Measurements from ENCODE around the gene DDX42.

Gene DDX42

DNA sequence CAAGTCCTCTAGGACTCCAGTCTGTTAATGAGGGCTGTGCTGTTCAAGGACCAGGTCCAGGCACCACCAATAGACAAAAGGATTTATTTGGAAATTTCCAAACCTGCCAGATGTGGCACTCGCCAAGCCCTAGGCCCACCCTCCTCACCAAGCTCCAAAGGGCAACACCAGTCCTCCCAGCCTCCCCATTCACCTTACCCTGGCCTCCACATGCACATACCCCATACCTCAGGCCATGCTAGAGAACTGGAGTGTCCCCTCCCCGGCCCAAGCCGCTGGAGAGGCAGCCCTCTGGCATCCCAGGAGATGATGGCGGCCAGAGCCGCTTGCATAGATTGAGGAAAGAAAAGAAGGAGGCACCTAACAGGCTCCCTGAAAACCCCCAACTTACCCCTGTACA is 58.0 kb downstream of the DDX42 start:
- no peak overlapping the region for H3K27ac ChIP-seq (ENCODE audit: low read length)
- H3K36me3 ChIP-seq (ENCODE audit: control insufficient read depth in 2 of 2, insufficient read depth in 2 of 2, low read length in 2 of 2) = peaks cover 63 to 76% of the 10 kb centered on the region in 2 donors
- no peaks in the 10 kb centered on the region for H3K9me3 ChIP-seq (ENCODE audit: control insufficient read depth in 2 of 2, low read length in 2 of 2)
- peaks cover 23% of the 10 kb centered on the region for H3K4me1 ChIP-seq (ENCODE audit: control insufficient read depth, insufficient read depth, low read length)
- no peak overlapping the region for H3K4me3 ChIP-seq (ENCODE audit: low read length in 2 of 2)
- H3K27me3 ChIP-seq (ENCODE audit: control insufficient read depth in 1 of 2, insufficient read depth in 2 of 2, low read length in 2 of 2) = no peaks in the 10 kb centered on the region
- no peak overlapping the region for H3K9ac ChIP-seq (ENCODE audit: low read length in 2 of 2)

DNA sequence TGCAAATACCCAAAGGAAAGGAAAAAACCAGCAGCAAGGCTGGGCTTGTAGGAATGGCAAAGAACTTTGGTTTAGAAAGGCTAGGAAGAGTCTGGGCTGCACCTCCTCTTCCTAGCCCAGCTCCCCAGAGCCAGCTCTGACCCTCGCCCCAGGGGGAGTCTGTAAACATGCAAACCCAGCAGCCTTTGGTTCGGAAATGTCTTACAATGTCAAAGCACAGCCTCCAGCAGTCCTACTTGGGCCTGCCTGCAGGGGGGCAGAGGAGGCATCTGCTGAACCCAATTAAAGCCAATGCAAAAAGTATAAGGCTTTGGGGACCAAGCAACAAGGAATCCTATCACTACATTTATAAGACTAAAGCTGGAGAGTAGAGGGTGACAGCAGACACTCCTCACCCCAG is 58.5 kb downstream of the DDX42 start:
- Histone ChIP-seq H3K9ac (ENCODE audit: low read length in 2 of 2) (no peak overlapping the region), H3K4me3 (ENCODE audit: low read length in 2 of 2) (no peak overlapping the region), H3K27me3 (ENCODE audit: control insufficient read depth in 1 of 2, insufficient read depth in 2 of 2, low read length in 2 of 2) (no peaks in the 10 kb centered on the region), H3K36me3 (ENCODE audit: control insufficient read depth in 2 of 2, insufficient read depth in 2 of 2, low read length in 2 of 2) (peaks cover 63 to 79% of the 10 kb centered on the region in 2 donors), H3K27ac (ENCODE audit: low read length) (no peak overlapping the region), H3K4me1 (ENCODE audit: control insufficient read depth, insufficient read depth, low read length) (peaks cover 28% of the 10 kb centered on the region), H3K9me3 (ENCODE audit: control insufficient read depth in 2 of 2, low read length in 2 of 2) (no peaks in the 10 kb centered on the region)

DNA sequence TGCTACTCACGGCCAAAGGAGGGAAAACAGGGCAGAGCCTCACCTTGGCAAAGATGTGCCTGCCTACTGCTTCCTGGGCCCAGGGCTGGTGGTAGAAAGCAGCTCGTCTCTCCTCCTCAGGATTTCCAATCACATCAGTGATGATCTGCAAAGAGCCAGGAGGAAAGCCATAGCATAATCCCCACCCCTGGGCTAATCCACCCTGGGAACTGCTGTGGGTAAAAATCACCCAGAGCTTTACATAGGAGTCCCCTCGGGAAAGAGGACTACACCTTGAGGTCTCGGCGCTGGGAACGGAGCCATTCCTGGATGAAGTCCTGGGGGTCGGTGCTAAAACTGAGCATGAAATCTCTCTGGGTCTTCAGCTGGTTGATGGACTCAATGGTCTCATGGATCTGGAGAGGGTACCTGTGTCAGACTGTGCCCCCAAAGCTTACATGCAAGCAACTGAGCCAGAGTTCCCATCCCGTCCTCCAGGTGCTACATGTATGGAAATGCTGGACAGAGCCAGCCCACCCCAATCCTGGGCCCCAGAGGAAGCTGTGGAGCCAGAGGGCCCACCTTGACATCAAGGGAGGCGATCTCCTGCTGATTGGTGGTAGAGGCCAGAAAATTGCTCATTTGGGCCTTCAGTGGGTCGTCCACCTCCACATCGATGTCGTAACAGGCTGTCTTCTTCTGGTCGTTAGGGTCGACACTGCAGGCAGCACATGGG is 59.2 kb downstream of the DDX42 start:
- Histone ChIP-seq H3K4me3 (ENCODE audit: low read length in 2 of 2) (no peak overlapping the region), H3K9ac (ENCODE audit: low read length in 2 of 2) (no peak overlapping the region), H3K4me1 (ENCODE audit: control insufficient read depth, insufficient read depth, low read length) (peaks cover 32% of the 10 kb centered on the region), H3K9me3 (ENCODE audit: control insufficient read depth in 2 of 2, low read length in 2 of 2) (no peaks in the 10 kb centered on the region), H3K27me3 (ENCODE audit: control insufficient read depth in 1 of 2, insufficient read depth in 2 of 2, low read length in 2 of 2) (no peaks in the 10 kb centered on the region), H3K36me3 (ENCODE audit: control insufficient read depth in 2 of 2, insufficient read depth in 2 of 2, low read length in 2 of 2) (peaks cover 63 to 79% of the 10 kb centered on the region in 2 donors), H3K27ac (ENCODE audit: low read length) (no peak overlapping the region)

- H3K9me3 ChIP-seq (ENCODE audit: control insufficient read depth in 2 of 2, low read length in 2 of 2) = no peaks in the 10 kb centered on the region
- H3K4me3 ChIP-seq (ENCODE audit: low read length in 2 of 2) = no peak overlapping the region
- no peaks in the 10 kb centered on the region for H3K27me3 ChIP-seq (ENCODE audit: control insufficient read depth in 1 of 2, insufficient read depth in 2 of 2, low read length in 2 of 2)
- H3K27ac ChIP-seq (ENCODE audit: low read length) = no peak overlapping the region
- H3K4me1 ChIP-seq (ENCODE audit: control insufficient read depth, insufficient read depth, low read length) = peaks cover 31% of the 10 kb centered on the region
- H3K36me3 ChIP-seq (ENCODE audit: control insufficient read depth in 2 of 2, insufficient read depth in 2 of 2, low read length in 2 of 2) = peaks cover 63 to 79% of the 10 kb centered on the region in 2 donors
- no peak overlapping the region for H3K9ac ChIP-seq (ENCODE audit: low read length in 2 of 2)
Observed at GRCh38 chr17:63833741-63834373, 59.9 kb downstream of the DDX42 start.

- Histone ChIP-seq H3K4me1 (ENCODE audit: control insufficient read depth, insufficient read depth, low read length) (peaks cover 35% of the 10 kb centered on the region), H3K36me3 (ENCODE audit: control insufficient read depth in 2 of 2, insufficient read depth in 2 of 2, low read length in 2 of 2) (peaks cover 57 to 73% of the 10 kb centered on the region in 2 donors), H3K27me3 (ENCODE audit: control insufficient read depth in 1 of 2, insufficient read depth in 2 of 2, low read length in 2 of 2) (no peaks in the 10 kb centered on the region), H3K9ac (ENCODE audit: low read length in 2 of 2) (no peak overlapping the region), H3K27ac (ENCODE audit: low read length) (no peak overlapping the region), H3K9me3 (ENCODE audit: control insufficient read depth in 2 of 2, low read length in 2 of 2) (no peaks in the 10 kb centered on the region), H3K4me3 (ENCODE audit: low read length in 2 of 2) (no peak overlapping the region)
Observed at GRCh38 chr17:63834431-63835166, 60.6 kb downstream of the DDX42 start.

GRCh38 chr17:63835167-63835720 is 61.3 kb downstream of the DDX42 start:
- peaks cover 50 to 67% of the 10 kb centered on the region in 2 donors for H3K36me3 ChIP-seq (ENCODE audit: control insufficient read depth in 2 of 2, insufficient read depth in 2 of 2, low read length in 2 of 2)
- no peak overlapping the region for H3K27ac ChIP-seq (ENCODE audit: low read length)
- no peaks in the 10 kb centered on the region for H3K27me3 ChIP-seq (ENCODE audit: control insufficient read depth in 1 of 2, insufficient read depth in 2 of 2, low read length in 2 of 2)
- no peak overlapping the region for H3K4me3 ChIP-seq (ENCODE audit: low read length in 2 of 2)
- no peaks in the 10 kb centered on the region for H3K9me3 ChIP-seq (ENCODE audit: control insufficient read depth in 2 of 2, low read length in 2 of 2)
- peaks cover 38% of the 10 kb centered on the region for H3K4me1 ChIP-seq (ENCODE audit: control insufficient read depth, insufficient read depth, low read length)
- no peak overlapping the region for H3K9ac ChIP-seq (ENCODE audit: low read length in 2 of 2)

GRCh38 chr17:63836811-63837210 is 62.8 kb downstream of the DDX42 start:
- H3K4me1 ChIP-seq (ENCODE audit: control insufficient read depth, insufficient read depth, low read length) = peaks cover 53% of the 10 kb centered on the region
- H3K36me3 ChIP-seq (ENCODE audit: control insufficient read depth in 2 of 2, insufficient read depth in 2 of 2, low read length in 2 of 2) = peaks cover 36 to 52% of the 10 kb centered on the region in 2 donors
- peak overlapping the region; percentile 95 for H3K27ac ChIP-seq (ENCODE audit: low read length)
- H3K4me3 ChIP-seq (ENCODE audit: low read length in 2 of 2) = no peak overlapping the region
- no peak overlapping the region for H3K9ac ChIP-seq (ENCODE audit: low read length in 2 of 2)
- no peaks in the 10 kb centered on the region for H3K27me3 ChIP-seq (ENCODE audit: control insufficient read depth in 1 of 2, insufficient read depth in 2 of 2, low read length in 2 of 2)
- no peaks in the 10 kb centered on the region for H3K9me3 ChIP-seq (ENCODE audit: control insufficient read depth in 2 of 2, low read length in 2 of 2)

GRCh38 chr17:63837480-63837879 is 63.5 kb downstream of the DDX42 start:
- H3K4me3 ChIP-seq (ENCODE audit: low read length in 2 of 2) = peak overlapping the region in 1 of 2 donors; percentile 67
- H3K36me3 ChIP-seq (ENCODE audit: control insufficient read depth in 2 of 2, insufficient read depth in 2 of 2, low read length in 2 of 2) = peaks cover 29 to 45% of the 10 kb centered on the region in 2 donors
- peak overlapping the region; percentile 95 for H3K27ac ChIP-seq (ENCODE audit: low read length)
- H3K4me1 ChIP-seq (ENCODE audit: control insufficient read depth, insufficient read depth, low read length) = peaks cover 57% of the 10 kb centered on the region
- peak overlapping the region; percentile 70 to 83 for H3K9ac ChIP-seq (ENCODE audit: low read length in 2 of 2)
- H3K27me3 ChIP-seq (ENCODE audit: control insufficient read depth in 1 of 2, insufficient read depth in 2 of 2, low read length in 2 of 2) = no peaks in the 10 kb centered on the region
- no peaks in the 10 kb centered on the region for H3K9me3 ChIP-seq (ENCODE audit: control insufficient read depth in 2 of 2, low read length in 2 of 2)

- Histone ChIP-seq H3K9ac (ENCODE audit: low read length in 2 of 2) (peak overlapping the region; percentile 70 to 83), H3K27ac (ENCODE audit: low read length) (peak overlapping the region; percentile 95), H3K4me1 (ENCODE audit: control insufficient read depth, insufficient read depth, low read length) (peaks cover 57% of the 10 kb centered on the region), H3K27me3 (ENCODE audit: control insufficient read depth in 1 of 2, insufficient read depth in 2 of 2, low read length in 2 of 2) (no peaks in the 10 kb centered on the region), H3K36me3 (ENCODE audit: control insufficient read depth in 2 of 2, insufficient read depth in 2 of 2, low read length in 2 of 2) (peaks cover 23 to 39% of the 10 kb centered on the region in 2 donors), H3K9me3 (ENCODE audit: control insufficient read depth in 2 of 2, low read length in 2 of 2) (no peaks in the 10 kb centered on the region), H3K4me3 (ENCODE audit: low read length in 2 of 2) (peak overlapping the region; percentile 4 to 67)
Observed at GRCh38 chr17:63837962-63838600, 64.1 kb downstream of the DDX42 start.

- no peaks in the 10 kb centered on the region for H3K9me3 ChIP-seq (ENCODE audit: control insufficient read depth in 2 of 2, low read length in 2 of 2)
- H3K27me3 ChIP-seq (ENCODE audit: control insufficient read depth in 1 of 2, insufficient read depth in 2 of 2, low read length in 2 of 2) = no peaks in the 10 kb centered on the region
- H3K36me3 ChIP-seq (ENCODE audit: control insufficient read depth in 2 of 2, insufficient read depth in 2 of 2, low read length in 2 of 2) = peaks cover 18 to 33% of the 10 kb centered on the region in 2 donors
- H3K27ac ChIP-seq (ENCODE audit: low read length) = peak overlapping the region; percentile 95
- peak overlapping the region; percentile 4 to 67 for H3K4me3 ChIP-seq (ENCODE audit: low read length in 2 of 2)
- peak overlapping the region; percentile 70 to 83 for H3K9ac ChIP-seq (ENCODE audit: low read length in 2 of 2)
- H3K4me1 ChIP-seq (ENCODE audit: control insufficient read depth, insufficient read depth, low read length) = peaks cover 60% of the 10 kb centered on the region
Observed at GRCh38 chr17:63838631-63839171, 64.7 kb downstream of the DDX42 start.

All from stomach smooth muscle (tissue), 2 donors.